ENCODE results near the gene MBTPS1.

GRCh38 chr16:84018710-84019109 lies 98.0 kb downstream of the MBTPS1 start:
- TF ChIP-seq CTCF (IDR thresholded peaks at IDR 0.05), result no peak
- TF ChIP-seq POLR2A (IDR thresholded peaks at IDR 0.05), result no peak

All from esophagus squamous epithelium (tissue), 4 donors.